NCI-H2107 (cell line): ENCODE results near the gene NPAS3.
A peak's percentile ranks its signal among the peaks of the same experiment; 100 is the strongest.

Experiments
- DNase-seq: peaks from one replicate; lab custom pipeline; 2025; lab: John Stamatoyannopoulos, UW

NPAS3 gene

DNA sequence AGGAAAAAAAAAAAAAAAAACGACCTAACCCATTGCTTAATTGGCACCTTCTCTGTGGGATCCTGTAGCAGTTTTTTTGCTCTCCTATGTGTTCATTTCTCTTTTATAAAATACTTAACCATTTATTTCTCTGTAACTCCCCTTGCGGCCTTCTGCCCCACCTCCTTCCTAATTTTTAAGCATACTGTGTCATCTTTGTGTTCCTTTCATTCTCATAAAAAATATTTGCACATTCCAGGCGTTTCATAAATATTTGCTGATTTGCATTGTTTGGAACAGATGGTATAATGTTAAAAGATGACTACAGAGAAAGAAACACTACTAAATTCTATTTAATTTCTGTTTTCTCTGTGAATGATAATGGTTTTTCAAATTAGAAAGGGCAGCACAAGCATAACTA lies 77.9 kb downstream of the NPAS3 start:
- DNase-seq: no peak

DNA sequence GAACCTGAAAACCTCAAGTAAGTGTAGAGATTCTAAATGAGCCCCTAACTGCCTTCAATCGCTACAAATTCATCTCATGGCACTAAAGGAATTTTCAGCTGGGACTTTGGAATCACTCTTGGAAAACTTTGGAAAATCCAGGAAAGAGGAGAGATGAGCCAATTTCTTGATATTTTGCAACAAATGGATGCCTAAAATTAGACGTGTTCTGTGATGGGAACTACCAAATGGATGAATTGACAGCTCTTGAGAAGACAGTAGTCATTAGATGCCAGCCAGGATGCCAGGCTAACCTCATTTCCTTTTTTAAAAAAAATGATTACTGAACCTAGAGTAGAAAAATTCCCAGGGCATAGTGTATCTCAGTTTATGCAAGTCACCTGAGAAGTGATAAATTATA lies 78.3 kb downstream of the NPAS3 start:
- no peak for DNase-seq

DNA sequence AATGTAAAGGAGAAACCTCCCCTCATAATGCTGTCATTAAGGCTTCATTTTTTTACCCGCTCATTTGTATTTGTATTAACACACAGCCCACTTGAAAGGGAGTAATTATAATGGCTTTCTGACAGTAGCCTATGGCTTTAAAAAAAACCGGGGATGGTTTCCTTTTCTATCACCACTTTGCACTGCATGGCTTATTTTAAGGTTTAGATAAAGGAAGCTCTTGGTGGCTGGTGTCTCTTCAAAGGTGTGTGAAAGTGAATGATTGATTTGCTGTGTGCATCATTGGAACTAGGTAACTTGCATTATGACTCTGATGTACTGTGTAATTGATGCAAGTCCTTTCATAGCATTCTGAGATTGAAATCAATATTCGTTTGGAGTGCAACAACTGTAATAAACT lies 80.7 kb downstream of the NPAS3 start:
- no peak for DNase-seq

DNA sequence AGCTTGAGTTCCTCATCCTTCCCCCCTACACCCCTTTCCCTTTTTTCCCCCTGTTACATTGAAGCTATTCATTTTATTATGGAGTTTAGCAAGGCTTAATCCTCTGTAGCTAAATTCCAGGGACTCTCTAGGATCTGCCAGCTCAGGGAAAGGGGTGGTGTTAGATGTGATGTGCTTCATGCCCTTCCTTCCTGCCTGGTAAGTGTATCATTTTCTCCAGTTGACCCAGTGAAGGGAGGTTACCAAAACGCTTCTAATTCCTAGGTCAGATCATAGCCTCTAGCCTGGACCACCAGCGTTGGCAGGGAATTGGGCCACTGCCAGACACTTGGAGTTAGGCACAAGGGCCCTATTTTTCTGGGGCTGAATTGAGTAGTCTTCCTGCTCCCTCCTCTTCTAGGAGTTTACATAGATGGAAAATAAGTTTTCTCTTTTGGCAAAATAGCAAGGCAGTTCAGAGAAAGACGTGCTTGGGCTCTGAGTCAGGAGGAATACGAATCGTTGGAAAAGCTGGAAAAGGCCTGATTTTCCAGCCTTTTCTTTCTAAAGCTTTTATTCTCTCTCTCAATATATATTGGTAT lies 88.3 kb downstream of the NPAS3 start:
- no peak for DNase-seq

DNA sequence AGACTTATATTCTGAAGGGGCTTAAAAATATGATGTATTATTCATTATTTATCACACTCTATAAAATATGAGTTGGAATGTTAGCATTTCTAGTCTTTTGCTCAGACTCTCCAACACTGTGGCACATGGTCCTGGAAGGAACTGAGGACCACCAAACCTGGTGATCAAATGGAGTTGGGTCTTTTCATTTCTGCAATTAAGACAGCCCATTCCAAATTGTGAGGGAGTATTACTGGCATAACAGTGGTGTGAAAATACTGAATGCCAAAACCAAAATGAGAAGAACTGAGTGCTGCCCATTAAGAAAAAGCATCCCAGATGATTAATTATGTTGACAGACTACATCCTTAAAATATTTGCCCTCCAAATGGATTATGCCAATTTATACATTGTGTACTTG lies 90.8 kb downstream of the NPAS3 start:
- DNase-seq: no peak

DNA sequence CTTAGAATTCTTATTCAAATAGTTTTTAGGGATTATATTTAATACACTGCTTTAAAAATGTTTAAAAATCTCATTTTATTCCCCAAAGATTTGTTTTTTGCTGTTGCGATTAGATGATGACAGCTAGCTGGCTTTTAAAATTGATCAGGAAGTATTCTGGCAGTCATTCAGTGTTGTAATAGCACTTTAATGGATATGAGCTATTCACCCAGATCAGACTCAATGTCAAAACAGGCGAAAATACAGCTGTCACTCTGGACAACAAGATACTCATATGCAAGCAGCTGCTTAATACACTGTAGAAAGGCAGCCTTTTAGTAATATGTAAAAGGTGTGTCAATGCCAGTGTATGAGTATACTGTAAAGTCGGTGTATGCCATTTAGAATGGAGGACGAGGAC lies 91.7 kb downstream of the NPAS3 start:
- no peak for DNase-seq

DNA sequence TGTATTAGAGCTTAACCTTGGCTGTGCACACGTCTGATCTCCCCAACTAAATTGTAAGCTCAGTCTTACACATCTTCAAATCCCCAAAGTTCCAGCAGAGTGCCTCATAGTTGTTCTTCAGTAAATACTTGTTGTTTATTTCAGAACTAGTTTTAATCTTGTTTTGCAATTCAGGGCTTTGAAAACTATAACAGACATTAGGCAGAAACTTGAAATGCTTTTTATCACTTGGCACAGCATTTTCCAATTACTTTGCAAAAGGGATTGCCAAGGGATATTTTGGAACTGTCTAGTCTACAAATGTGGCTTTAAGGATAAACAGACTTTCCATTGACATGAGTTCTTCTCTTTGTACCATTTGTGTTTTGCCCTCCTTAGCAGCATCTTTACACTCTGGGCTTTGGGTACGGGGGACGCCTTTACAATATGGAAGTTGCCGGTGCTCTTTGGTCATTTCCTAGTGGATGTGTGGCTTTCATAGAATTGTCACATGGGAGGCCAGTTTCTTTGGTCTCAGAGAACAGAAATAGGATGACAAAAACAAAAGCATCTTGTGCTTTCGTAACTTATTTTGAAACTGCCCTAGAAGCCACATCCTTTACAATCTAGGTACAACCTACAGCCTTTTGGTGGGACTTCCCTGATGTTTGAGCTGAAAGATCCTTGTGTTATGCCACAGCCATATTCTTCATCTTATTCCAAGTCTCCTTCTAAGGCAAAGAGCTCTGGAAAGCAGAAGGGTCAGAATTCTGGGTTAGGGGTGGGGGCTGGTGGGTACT lies 96.9 kb downstream of the NPAS3 start:
- DNase-seq: no peak

DNA sequence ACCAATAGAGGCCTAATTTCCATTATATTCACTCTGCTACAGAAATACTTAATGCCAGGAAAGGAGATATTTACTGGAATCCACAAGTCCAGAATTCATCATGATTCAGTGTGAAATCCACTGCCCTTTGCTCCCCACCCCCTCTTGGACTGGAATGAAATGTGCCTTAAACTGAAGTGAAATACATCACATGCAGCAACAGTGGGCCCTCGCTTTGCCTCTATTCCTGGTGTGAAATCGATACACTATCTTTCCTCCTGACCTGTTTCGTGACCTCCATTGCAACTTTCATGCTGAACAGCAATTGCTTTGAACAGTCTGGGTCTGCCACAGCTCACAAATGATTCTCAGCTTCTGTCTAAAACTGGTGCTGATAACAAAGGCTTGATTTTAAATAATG lies 100.6 kb downstream of the NPAS3 start:
- no peak for DNase-seq

DNA sequence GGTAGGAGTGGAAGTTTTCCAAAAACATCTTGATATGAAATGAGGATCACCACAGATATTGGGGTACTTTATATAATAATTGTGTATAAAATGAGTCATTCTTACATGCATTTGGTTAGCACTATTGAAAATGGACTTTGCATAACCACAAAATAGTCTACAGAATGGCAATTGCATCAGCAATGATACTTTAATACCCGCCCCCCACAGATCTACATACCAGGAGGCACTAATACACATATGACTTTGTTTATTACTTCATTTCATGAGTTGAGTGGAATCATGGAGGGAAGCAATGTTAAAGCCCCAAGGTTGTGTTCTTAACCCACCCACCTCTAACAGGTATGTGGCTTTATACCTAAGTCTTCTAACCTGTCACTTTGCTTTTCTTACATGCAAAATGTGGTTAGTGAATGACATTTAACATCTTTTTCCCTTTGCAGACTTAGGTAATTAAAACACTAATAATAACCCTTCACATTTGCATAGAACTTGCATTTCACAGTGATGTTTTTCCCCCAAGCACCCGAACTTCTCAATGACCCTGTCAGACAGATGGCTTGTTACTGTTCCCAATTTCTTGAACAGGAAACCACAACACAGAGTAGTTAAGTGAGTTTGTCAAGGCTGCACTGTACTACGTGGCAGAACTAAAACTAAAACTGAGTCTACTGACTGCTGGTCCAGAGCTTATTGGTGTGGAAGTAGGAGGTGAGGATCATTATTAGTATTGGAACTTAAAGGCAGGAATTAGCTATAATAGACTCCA lies 101.9 kb downstream of the NPAS3 start:
- no peak for DNase-seq

DNA sequence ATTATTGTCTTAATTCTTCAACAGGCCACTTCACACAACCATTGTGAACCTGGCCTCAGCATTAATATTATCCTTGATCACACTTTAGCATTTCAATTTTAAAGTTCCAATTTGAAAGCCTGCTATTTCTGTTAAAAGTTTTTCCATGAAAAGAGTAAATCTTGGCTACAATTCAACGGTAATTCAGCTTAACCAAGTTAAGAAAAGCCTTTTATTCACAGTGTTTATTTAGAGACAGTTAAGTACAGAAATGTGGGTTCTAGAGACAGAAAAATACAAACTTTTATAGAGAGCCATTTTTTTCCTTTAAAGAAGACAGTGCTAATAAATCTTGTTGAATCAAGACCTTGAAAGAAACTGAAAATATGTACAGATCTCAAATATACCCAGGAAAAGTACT lies 103.9 kb downstream of the NPAS3 start:
- DNase-seq: no peak

DNA sequence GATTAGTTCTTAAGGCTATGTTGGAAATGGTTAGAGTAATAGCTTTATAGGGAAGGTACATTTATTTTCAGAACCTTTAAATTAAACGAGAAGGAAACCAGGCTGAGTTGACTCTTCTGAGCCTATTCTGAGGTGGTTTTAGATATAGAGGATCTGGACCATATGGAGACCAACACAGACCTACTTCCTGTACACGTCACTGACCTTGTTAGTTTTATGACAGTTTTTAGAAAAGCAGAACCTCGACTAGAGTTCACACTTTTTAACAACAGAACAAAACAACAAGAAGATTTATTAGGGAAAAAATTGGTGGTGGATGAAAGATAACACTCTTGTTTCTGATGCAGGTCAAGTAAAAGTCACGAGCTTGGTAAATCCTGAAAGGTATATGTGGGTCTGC lies 107.1 kb downstream of the NPAS3 start:
- DNase-seq: no peak

DNA sequence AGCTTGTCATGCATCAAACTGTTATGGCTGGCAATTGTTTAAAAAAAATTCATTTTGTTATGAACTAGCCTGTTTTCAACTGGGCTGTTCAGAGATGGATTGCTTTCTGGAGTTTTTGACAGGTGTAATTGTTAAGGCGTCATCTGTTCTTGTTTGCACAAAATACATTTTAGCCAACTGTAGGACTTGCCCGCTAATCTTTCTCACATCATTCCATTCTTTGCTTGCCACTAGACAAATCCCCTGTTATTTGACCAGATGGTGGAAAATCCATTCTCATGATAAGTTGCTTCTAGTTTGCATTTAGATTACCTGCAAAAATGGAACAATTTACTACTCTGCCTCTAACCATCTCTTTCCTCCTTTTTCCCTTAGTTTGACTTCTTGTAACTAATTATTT lies 114.3 kb downstream of the NPAS3 start:
- DNase-seq: no peak

DNA sequence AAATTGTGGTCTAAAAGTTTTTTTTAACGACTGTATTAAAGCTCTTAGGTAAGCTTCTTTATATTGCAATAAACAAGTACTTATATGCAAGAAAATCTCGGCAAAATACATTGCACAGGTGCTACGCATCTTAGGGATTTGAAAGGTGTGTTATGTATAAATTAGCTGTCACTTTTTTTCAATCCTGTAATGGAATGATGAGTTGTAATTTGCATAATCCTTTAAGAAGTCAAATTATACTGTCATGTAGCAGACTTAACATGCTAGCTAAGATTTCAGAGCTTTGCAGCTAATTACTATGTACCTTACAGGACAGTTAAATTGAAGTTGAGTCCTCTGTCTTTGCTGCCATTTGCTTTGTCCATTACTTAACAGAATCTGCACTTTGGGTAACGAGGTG lies 117.5 kb downstream of the NPAS3 start:
- no peak for DNase-seq

DNA sequence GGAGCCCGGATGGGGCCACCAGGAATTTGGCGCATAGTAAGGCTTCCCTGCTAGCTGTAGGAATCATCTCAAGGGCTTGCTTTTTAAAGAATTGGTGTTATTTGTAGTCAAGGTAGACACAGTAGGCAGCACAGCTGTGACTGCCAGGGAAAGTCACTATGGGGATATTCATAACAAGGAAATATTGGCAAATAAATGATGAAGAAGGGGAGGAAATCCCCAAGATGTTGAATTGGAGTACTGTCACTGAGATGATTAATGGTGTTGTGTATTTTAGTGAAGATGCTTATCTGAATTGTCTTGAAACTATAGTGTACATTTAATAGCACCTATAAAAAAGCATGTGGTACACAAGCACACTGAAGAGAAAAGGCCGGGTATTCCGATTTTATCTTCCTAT lies 118.9 kb downstream of the NPAS3 start:
- DNase-seq: no peak

DNA sequence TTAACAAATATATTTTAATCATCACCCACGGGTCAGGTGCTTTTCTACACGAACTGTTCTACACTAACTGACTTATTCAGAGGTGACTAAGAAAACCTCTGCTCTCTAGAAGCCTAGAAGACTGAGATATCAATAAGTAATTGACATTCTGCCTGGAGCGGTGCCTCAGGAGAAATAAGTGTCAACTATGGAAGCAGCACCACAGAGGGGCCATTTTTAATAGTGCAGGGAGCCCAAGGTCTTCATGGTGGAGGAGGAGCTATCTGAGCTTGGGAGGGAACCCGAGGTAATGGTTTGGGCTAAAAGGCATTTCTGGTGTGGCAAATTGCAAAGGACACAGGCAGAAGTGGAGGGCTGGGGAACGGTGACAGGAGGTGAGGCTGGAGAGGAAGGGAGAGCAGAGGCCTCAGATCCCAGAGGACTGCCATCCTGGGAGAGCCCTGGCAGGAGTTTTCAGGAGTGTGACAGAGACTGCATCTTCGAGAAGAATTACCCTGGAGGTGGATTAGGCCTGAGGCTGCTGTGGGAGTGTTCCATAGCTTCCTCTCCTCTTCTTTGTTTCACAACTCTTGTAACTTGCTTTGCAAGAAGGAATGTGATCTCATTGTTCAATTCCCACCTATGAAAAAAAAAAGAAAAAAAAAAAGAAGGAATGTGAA lies 123.1 kb downstream of the NPAS3 start:
- peak; percentile 27 for DNase-seq

DNA sequence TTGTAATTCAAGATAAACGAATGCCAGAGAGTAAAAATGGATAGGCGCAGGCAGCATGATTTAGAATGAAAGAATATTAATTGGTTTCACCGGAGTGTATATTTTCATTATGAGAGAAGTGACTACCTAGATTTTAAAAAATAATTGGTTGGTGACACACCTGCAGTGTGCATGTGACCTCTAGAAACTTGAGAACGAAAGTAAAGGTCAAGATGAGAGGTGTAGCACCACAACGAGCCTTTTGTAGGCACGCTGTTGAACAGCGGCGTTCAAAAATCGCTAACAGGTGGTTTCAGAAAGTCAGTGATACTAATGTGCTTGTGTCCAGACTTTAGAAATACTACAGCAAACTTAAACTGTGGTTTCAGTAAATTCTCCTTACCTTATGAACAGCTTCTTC lies 123.8 kb downstream of the NPAS3 start:
- peak; percentile 39 for DNase-seq

DNA sequence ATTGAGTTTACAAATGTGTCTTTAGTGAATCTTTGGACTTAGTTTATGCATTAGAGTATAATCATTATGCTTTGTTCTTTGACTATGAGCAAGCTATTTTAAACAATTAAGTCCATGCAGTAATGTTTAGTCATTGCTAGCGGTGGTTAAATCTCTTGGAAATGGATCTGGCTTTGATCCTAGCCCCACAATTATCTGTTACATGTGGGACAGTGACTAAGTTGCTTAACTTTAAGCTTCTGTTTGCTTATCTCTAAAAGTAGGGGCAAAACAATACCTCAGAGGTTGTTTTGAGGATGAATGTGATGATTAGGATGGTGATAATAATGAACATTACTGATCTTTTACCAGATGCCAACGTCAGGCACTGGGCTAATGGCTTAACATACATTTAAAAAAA lies 124.2 kb downstream of the NPAS3 start:
- DNase-seq: no peak

DNA sequence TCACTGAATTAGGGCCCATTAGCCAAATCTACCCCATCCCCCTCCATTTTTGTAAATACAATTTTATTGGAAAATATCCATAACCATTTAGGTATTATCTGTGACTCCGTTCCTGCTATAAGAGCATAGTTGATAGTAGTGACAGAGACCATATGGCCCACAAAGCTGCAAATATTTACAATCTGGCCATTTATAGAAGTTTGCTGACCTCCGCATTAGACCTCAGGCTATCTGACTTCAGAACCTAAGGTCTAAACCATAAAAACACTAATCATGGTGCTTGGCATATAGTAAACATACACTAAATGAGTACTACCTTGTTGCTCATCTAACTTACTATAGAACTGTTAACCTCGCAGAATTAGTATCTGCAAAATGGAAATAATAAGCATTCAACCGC lies 124.8 kb downstream of the NPAS3 start:
- DNase-seq: no peak

DNA sequence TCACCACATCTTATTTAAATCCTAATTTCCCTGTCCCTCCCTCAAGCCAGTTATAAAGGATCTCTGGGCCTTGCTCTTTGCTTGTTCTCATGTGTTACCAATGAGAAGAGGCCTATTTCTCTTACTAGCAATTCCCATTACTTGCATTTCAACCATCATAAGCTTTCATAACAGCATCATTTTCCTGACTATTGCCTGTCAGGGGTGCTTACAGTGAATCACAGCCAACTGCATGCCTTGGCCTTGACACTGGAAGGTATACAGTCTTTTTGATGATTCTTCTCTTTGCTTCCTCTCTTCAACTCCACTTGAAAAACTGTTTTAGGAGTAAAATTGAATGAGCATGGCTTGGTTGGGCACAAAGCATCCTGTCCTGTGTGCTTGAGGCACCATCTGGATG lies 127.0 kb downstream of the NPAS3 start:
- no peak for DNase-seq

DNA sequence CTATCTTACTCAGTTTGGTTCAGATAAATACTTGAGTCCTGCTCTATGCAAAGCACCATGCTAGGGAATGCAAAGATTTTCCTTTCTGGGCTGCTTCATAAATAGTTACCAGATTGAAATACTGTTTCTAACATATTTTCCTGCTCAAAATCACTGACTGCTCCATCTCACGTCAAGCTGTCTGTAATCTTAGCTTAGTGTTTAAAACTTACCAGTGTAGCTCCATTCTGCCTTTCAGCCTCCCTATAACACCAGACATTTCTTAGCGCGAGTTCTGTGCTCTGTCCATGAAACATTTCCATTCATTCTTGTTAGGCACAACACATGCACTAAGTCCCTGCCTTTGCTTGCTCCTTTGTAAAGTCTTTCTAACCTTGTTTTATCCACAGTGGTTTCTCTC lies 129.4 kb downstream of the NPAS3 start:
- DNase-seq: no peak

DNA sequence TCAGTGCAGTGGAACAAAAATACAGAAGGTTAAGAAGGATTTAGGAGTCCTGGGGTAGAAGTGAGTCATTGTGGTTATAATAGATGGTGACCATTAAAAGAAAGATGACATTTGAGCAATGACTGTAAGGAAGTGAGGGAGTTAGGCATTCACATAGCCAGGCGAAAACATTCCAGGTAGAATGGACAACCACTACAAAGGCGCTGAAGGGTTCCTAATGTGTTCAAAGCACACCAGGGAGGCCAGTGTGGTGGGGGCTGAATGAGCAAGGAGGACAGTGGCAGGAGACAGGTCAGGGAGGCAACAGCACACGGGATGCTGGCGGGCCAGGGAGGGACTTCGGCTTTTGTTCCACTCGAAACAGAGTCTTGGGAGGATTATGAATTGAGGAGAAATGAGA lies 129.9 kb downstream of the NPAS3 start:
- no peak for DNase-seq

DNA sequence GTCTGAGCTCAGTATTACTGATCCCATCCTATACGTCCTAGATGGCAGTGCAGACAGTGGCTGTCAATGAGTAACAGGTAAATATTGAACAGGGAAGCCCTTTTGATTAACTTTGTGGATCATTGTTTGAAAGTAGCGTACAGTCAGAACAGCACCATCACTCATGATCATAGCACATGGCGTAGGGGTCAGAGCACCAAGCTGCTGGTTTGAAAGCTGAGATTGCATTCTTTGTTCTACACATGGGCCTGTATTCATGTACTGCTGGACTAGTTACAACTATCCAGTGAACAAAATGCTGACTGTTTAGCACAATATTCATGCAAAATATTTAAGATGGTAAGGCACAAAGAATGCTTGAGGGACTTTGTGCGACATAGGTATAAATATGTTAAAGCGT lies 131.8 kb downstream of the NPAS3 start:
- DNase-seq: no peak

DNA sequence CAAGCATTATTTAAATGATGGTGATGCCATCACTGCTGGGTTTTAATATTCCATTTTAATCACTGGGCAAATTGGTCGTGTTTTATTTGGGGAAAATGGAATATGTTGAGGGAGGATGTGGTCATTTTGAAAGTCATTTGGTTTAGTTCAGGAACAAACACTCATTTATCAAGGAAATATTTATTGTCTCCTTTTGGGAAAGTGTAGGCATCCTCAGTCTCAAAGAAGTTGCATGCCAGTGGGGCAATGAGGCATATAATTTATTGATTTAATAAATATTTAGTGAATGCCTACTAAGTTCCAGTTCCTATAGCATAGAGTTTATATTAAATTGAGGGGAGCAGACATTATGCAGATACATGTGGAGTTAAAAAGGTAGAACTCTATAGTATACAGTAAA lies 134.3 kb downstream of the NPAS3 start:
- no peak for DNase-seq
